ENCODE results near the gene PGAP1. TPM values are rescaled to one million over a fixed set of nuclear protein-coding genes. Genes with fewer than 3 reads are reported as not detected.

The PGAP1 gene
- total RNA-seq, 2 donors from 2014 or later, result 39.2 to 43.6 TPM

- H3K27me3 ChIP-seq (ENCODE audit: control insufficient read depth, insufficient read depth, low read length, poor library complexity, severe bottlenecking), result no peaks in the 10 kb centered on the region
- no peak overlapping the region for H3K4me3 ChIP-seq (ENCODE audit: low read length)
- H3K27me3 Mint-ChIP-seq (ENCODE audit: insufficient read depth), result no peaks in the 10 kb centered on the region
- H3K4me3 Mint-ChIP-seq, result no peak overlapping the region
- TF ChIP-seq CTCF (conservative IDR thresholded peaks at IDR 0.05), result no peak
- H3K4me1 Mint-ChIP-seq, result peaks cover 22% of the 10 kb centered on the region
- peaks cover 9% of the 10 kb centered on the region for H3K9me3 Mint-ChIP-seq
- H3K27ac ChIP-seq (ENCODE audit: low read depth, low read length), result no peak overlapping the region
- H3K27ac Mint-ChIP-seq, result no peak overlapping the region
- peaks cover 4% of the 10 kb centered on the region for H3K4me1 ChIP-seq (ENCODE audit: control insufficient read depth, insufficient read depth, low read length)
- WGBS, 2 experiments (ENCODE audit: insufficient coverage in 1 of 2, insufficient read length in 1 of 2), result 79 to 100% methylated on average over 1 to 3 of the region's 3 CpGs
- peaks cover 3% of the 10 kb centered on the region for H3K9me3 ChIP-seq (ENCODE audit: control insufficient read depth, low read length)
- H3K36me3 Mint-ChIP-seq (ENCODE audit: low read depth), result no peaks in the 10 kb centered on the region
- no peaks in the 10 kb centered on the region for H3K36me3 ChIP-seq (ENCODE audit: control insufficient read depth, insufficient read depth, low read length)
- no peak overlapping the region for H3K9ac ChIP-seq (ENCODE audit: extremely low read depth, low read length, poor library complexity, severe bottlenecking)
- no peak for DNase-seq
These were observed 41.3 kb upstream of the PGAP1 start for GRCh38 chr2:196967775-196968174.

- H3K4me3 Mint-ChIP-seq, result no peak overlapping the region
- no peak for DNase-seq
- no peaks in the 10 kb centered on the region for H3K27me3 ChIP-seq (ENCODE audit: control insufficient read depth, insufficient read depth, low read length, poor library complexity, severe bottlenecking)
- TF ChIP-seq CTCF (conservative IDR thresholded peaks at IDR 0.05), result no peak
- H3K4me1 ChIP-seq (ENCODE audit: control insufficient read depth, insufficient read depth, low read length), result peaks cover 4% of the 10 kb centered on the region
- H3K27ac Mint-ChIP-seq, result no peak overlapping the region
- peaks cover 22% of the 10 kb centered on the region for H3K4me1 Mint-ChIP-seq
- no peaks in the 10 kb centered on the region for H3K27me3 Mint-ChIP-seq (ENCODE audit: insufficient read depth)
- H3K36me3 ChIP-seq (ENCODE audit: control insufficient read depth, insufficient read depth, low read length), result no peaks in the 10 kb centered on the region
- H3K9me3 Mint-ChIP-seq, result peaks cover 12% of the 10 kb centered on the region
- no peak overlapping the region for H3K27ac ChIP-seq (ENCODE audit: low read depth, low read length)
- H3K36me3 Mint-ChIP-seq (ENCODE audit: low read depth), result no peaks in the 10 kb centered on the region
- peaks cover 8% of the 10 kb centered on the region for H3K9me3 ChIP-seq (ENCODE audit: control insufficient read depth, low read length)
- 57 to 60% methylated on average over 3 to 7 of the region's 7 CpGs for WGBS, 2 experiments (ENCODE audit: insufficient coverage in 1 of 2, insufficient read length in 1 of 2)
- H3K4me3 ChIP-seq (ENCODE audit: low read length), result no peak overlapping the region
- no peak overlapping the region for H3K9ac ChIP-seq (ENCODE audit: extremely low read depth, low read length, poor library complexity, severe bottlenecking)
These were observed 40.6 kb upstream of the PGAP1 start for GRCh38 chr2:196967116-196967515.

- no peaks in the 10 kb centered on the region for H3K36me3 Mint-ChIP-seq (ENCODE audit: low read depth)
- H3K9me3 ChIP-seq (ENCODE audit: control insufficient read depth, low read length), result peaks cover 8% of the 10 kb centered on the region
- WGBS, 2 experiments (ENCODE audit: insufficient coverage in 1 of 2, insufficient read length in 1 of 2), result no CpG with 5 or more reads among the region's 3 CpGs
- H3K4me1 Mint-ChIP-seq, result peaks cover 26% of the 10 kb centered on the region
- H3K4me1 ChIP-seq (ENCODE audit: control insufficient read depth, insufficient read depth, low read length), result peaks cover 7% of the 10 kb centered on the region
- no peak overlapping the region for H3K27ac Mint-ChIP-seq
- H3K9ac ChIP-seq (ENCODE audit: extremely low read depth, low read length, poor library complexity, severe bottlenecking), result no peak overlapping the region
- no peak overlapping the region for H3K27ac ChIP-seq (ENCODE audit: low read depth, low read length)
- no peaks in the 10 kb centered on the region for H3K27me3 Mint-ChIP-seq (ENCODE audit: insufficient read depth)
- H3K4me3 Mint-ChIP-seq, result no peak overlapping the region
- no peaks in the 10 kb centered on the region for H3K36me3 ChIP-seq (ENCODE audit: control insufficient read depth, insufficient read depth, low read length)
- peaks cover 12% of the 10 kb centered on the region for H3K9me3 Mint-ChIP-seq
- no peak overlapping the region for H3K4me3 ChIP-seq (ENCODE audit: low read length)
- DNase-seq, result no peak
- TF ChIP-seq CTCF (conservative IDR thresholded peaks at IDR 0.05), result no peak
- no peaks in the 10 kb centered on the region for H3K27me3 ChIP-seq (ENCODE audit: control insufficient read depth, insufficient read depth, low read length, poor library complexity, severe bottlenecking)
These were observed 39.6 kb upstream of the PGAP1 start for GRCh38 chr2:196966061-196966460.
